GM18507 (cell line): Measurements from ENCODE around the gene RHBDD1.
"Not testable (repeated sequence)": the region's sequence is repeated elsewhere in the genome, so short reads cannot be mapped to it uniquely, and the experiment has no call there.

ENCODE experiments used
- DNase-seq: peaks from one replicate; pipeline ENCODE4 v3.0.0; 2011; ENCODE audit warnings: low read depth; ENCODE audit not compliant: insufficient read length; ENCODE audit errors: extremely low spot score
- FAIRE-seq: peaks from 2 replicates; lab custom pipeline; 2011; peaks lifted over from hg19 to GRCh38; lab: Jason Lieb, UNC

The RHBDD1 gene

GRCh38 chr2:226798422-226799210 lies 37.2 kb upstream of the RHBDD1 start:
- no peak for DNase-seq

GRCh38 chr2:226799211-226799975 lies 36.5 kb upstream of the RHBDD1 start, which contains the start of gene IRS1:
Gene IRS1, minus strand, starts transcription at chr2:226799820. Its CDS starts 1,082 bp downstream, at chr2:226798738.
- DNase-seq (no peak), FAIRE-seq (peak; percentile 70)

More at GRCh38 chr2:226798422-226799210, 37.2 kb upstream of the RHBDD1 start:
- peak; percentile 59 for FAIRE-seq

GRCh38 chr2:226799976-226800940 lies 35.6 kb upstream of the RHBDD1 start:
- DNase-seq (no peak), FAIRE-seq (no peak)

GRCh38 chr2:226800941-226801784 lies 34.7 kb upstream of the RHBDD1 start:
- FAIRE-seq (peak; percentile 94), DNase-seq (peak; percentile 77)

- FAIRE-seq = peak; percentile 86
These were observed 33.3 kb upstream of the RHBDD1 start for GRCh38 chr2:226802573-226802972.

GRCh38 chr2:226803410-226803809 lies 32.4 kb upstream of the RHBDD1 start:
- no peak for FAIRE-seq
- no peak for DNase-seq

More at GRCh38 chr2:226802573-226802972, 33.3 kb upstream of the RHBDD1 start:
- DNase-seq = no peak

- peak; percentile 59 for FAIRE-seq
- DNase-seq = no peak
These were observed 22.6 kb upstream of the RHBDD1 start for GRCh38 chr2:226813148-226813701.

GRCh38 chr2:226818930-226819329 lies 16.9 kb upstream of the RHBDD1 start:
- DNase-seq = no peak
- FAIRE-seq = no peak

GRCh38 chr2:226825056-226825455 lies 10.8 kb upstream of the RHBDD1 start:
- FAIRE-seq = no peak
- DNase-seq = no peak

- no peak for FAIRE-seq
- no peak for DNase-seq
These were observed 7.7 kb upstream of the RHBDD1 start for GRCh38 chr2:226828191-226828590.

GRCh38 chr2:226829721-226830631 lies 5.9 kb upstream of the RHBDD1 start:
- no peak for DNase-seq

GRCh38 chr2:226831266-226831665 lies 4.6 kb upstream of the RHBDD1 start:
- FAIRE-seq (no peak), DNase-seq (no peak)

More at GRCh38 chr2:226829721-226830631, 5.9 kb upstream of the RHBDD1 start:
- no peak for FAIRE-seq

- FAIRE-seq = no peak
- DNase-seq = no peak
These were observed 3.8 kb upstream of the RHBDD1 start for GRCh38 chr2:226832061-226832460.

- FAIRE-seq, DNase-seq: not testable (repeated sequence)
These were observed 974 bp upstream of the RHBDD1 start for GRCh38 chr2:226834880-226835279.

- FAIRE-seq = peak; percentile 24
These were observed 446 bp upstream of the RHBDD1 start for GRCh38 chr2:226835420-226835795.

GRCh38 chr2:226836548-226836885 lies 663 bp downstream of the RHBDD1 start:
- no peak for DNase-seq
- FAIRE-seq = no peak

More at GRCh38 chr2:226835420-226835795, 446 bp upstream of the RHBDD1 start:
- no peak for DNase-seq

GRCh38 chr2:226837334-226837733 lies 1.5 kb downstream of the RHBDD1 start:
- peak; percentile 18 for FAIRE-seq
- DNase-seq = no peak
